OCI-LY1 (cell line): ENCODE results near the gene MRGPRF.

Source experiments
- EZH2 ChIP-seq: fragments of 200-600 bp; sonication (generic), shearing (Covaris generic); IDR thresholded peaks from 2 replicates; pipeline ENCODE4 v1.8.0; 2017; ENCODE audit warnings: borderline replicate concordance, mixed run types, mild to moderate bottlenecking, antibody characterized with exemption, low read length, moderate library complexity, mixed read lengths
- TF ChIP-seq, protein P1 (sequence below): fragments of 200-600 bp; sonication (generic), shearing (Covaris generic); IDR thresholded peaks from 2 replicates; pipeline ENCODE4 v1.5.1; 2017; ENCODE audit warnings: mild to moderate bottlenecking, antibody characterized with exemption, low read length, moderate library complexity, mixed read lengths

GRCh38 chr11:68961245-68961644 is 51.8 kb downstream of the MRGPRF start:
- TF ChIP-seq, protein P1, sequence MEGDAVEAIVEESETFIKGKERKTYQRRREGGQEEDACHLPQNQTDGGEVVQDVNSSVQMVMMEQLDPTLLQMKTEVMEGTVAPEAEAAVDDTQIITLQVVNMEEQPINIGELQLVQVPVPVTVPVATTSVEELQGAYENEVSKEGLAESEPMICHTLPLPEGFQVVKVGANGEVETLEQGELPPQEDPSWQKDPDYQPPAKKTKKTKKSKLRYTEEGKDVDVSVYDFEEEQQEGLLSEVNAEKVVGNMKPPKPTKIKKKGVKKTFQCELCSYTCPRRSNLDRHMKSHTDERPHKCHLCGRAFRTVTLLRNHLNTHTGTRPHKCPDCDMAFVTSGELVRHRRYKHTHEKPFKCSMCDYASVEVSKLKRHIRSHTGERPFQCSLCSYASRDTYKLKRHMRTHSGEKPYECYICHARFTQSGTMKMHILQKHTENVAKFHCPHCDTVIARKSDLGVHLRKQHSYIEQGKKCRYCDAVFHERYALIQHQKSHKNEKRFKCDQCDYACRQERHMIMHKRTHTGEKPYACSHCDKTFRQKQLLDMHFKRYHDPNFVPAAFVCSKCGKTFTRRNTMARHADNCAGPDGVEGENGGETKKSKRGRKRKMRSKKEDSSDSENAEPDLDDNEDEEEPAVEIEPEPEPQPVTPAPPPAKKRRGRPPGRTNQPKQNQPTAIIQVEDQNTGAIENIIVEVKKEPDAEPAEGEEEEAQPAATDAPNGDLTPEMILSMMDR = no peak
- TF ChIP-seq EZH2 = no peak
